ENCODE measurements around the gene DNM3.

Gene DNM3

GRCh38 chr1:171835891-171836290 lies 5.4 kb upstream of the DNM3 start:
- ATAC-seq, result no peak
- no peak for TF ChIP-seq RARB (CRISPR knock-in tag; IDR thresholded peaks at IDR 0.05)
- no peak for TF ChIP-seq ZC3H10 (CRISPR knock-in tag; IDR thresholded peaks at IDR 0.05)
- no peak for TF ChIP-seq ZNF70 (CRISPR knock-in tag; IDR thresholded peaks at IDR 0.05)
- TF ChIP-seq PPARA (CRISPR knock-in tag; IDR thresholded peaks at IDR 0.05; ENCODE audit: borderline replicate concordance), result no peak
- no peak for TF ChIP-seq ISL1 (CRISPR knock-in tag; IDR thresholded peaks at IDR 0.05)
- TF ChIP-seq ZNF565 (CRISPR knock-in tag; conservative IDR thresholded peaks at IDR 0.05; ENCODE audit: low read depth), result no peak
- no peak for TF ChIP-seq ZFP3 (CRISPR knock-in tag; IDR thresholded peaks at IDR 0.05)
- TF ChIP-seq ZFP30 (CRISPR knock-in tag; IDR thresholded peaks at IDR 0.05), result no peak
- TF ChIP-seq OSR1 (CRISPR knock-in tag; IDR thresholded peaks at IDR 0.05), result no peak
- TF ChIP-seq PATZ1 (CRISPR knock-in tag; IDR thresholded peaks at IDR 0.05; ENCODE audit: borderline replicate concordance), result no peak
- TF ChIP-seq BACH2 (CRISPR knock-in tag; IDR thresholded peaks at IDR 0.05; ENCODE audit: borderline replicate concordance), result no peak

- ATAC-seq, result peak; percentile 13
- TF ChIP-seq BACH2 (CRISPR knock-in tag; IDR thresholded peaks at IDR 0.05; ENCODE audit: borderline replicate concordance) (no peak), TSHZ2 (CRISPR knock-in tag; IDR thresholded peaks at IDR 0.05) (no peak), PPARA (CRISPR knock-in tag; IDR thresholded peaks at IDR 0.05; ENCODE audit: borderline replicate concordance) (no peak), PATZ1 (CRISPR knock-in tag; IDR thresholded peaks at IDR 0.05; ENCODE audit: borderline replicate concordance) (no peak), CSDC2 (CRISPR knock-in tag; IDR thresholded peaks at IDR 0.05) (no peak), ESRRG (CRISPR knock-in tag; IDR thresholded peaks at IDR 0.05) (no peak), SNAI2 (CRISPR knock-in tag; IDR thresholded peaks at IDR 0.05) (no peak), ZFP30 (CRISPR knock-in tag; IDR thresholded peaks at IDR 0.05) (no peak), ZNF565 (CRISPR knock-in tag; conservative IDR thresholded peaks at IDR 0.05; ENCODE audit: low read depth) (no peak), ZNF8 (CRISPR knock-in tag; IDR thresholded peaks at IDR 0.05) (no peak), CSRNP3 (CRISPR knock-in tag; IDR thresholded peaks at IDR 0.05) (no peak)
Observed at GRCh38 chr1:171841931-171842761, 848 bp downstream of the DNM3 start.

GRCh38 chr1:171844381-171844780 lies 3.1 kb downstream of the DNM3 start:
- ATAC-seq, result no peak
- TF ChIP-seq OSR1 (CRISPR knock-in tag; IDR thresholded peaks at IDR 0.05) (no peak), RARB (CRISPR knock-in tag; IDR thresholded peaks at IDR 0.05) (no peak), ZFP30 (CRISPR knock-in tag; IDR thresholded peaks at IDR 0.05) (no peak), TCF4 (CRISPR knock-in tag; IDR thresholded peaks at IDR 0.05; ENCODE audit: borderline replicate concordance) (no peak), CSDC2 (CRISPR knock-in tag; IDR thresholded peaks at IDR 0.05) (no peak), ZNF565 (CRISPR knock-in tag; conservative IDR thresholded peaks at IDR 0.05; ENCODE audit: low read depth) (no peak)

GRCh38 chr1:171845998-171846397 lies 4.7 kb downstream of the DNM3 start:
- ATAC-seq, result no peak
- TF ChIP-seq ZNF8 (CRISPR knock-in tag; IDR thresholded peaks at IDR 0.05), result no peak
- TF ChIP-seq TOX (CRISPR knock-in tag; IDR thresholded peaks at IDR 0.05; ENCODE audit: borderline replicate concordance), result no peak
- no peak for TF ChIP-seq ZNF70 (CRISPR knock-in tag; IDR thresholded peaks at IDR 0.05)
- no peak for TF ChIP-seq PPARA (CRISPR knock-in tag; IDR thresholded peaks at IDR 0.05; ENCODE audit: borderline replicate concordance)
- TF ChIP-seq GLIS3 (CRISPR knock-in tag; IDR thresholded peaks at IDR 0.05), result no peak
- TF ChIP-seq POU6F1 (CRISPR knock-in tag; IDR thresholded peaks at IDR 0.05; ENCODE audit: borderline replicate concordance, low read depth), result no peak
- TF ChIP-seq SNAI2 (CRISPR knock-in tag; IDR thresholded peaks at IDR 0.05), result no peak
- TF ChIP-seq ESRRG (CRISPR knock-in tag; IDR thresholded peaks at IDR 0.05), result no peak
- TF ChIP-seq ZFP30 (CRISPR knock-in tag; IDR thresholded peaks at IDR 0.05), result no peak
- TF ChIP-seq ISL1 (CRISPR knock-in tag; IDR thresholded peaks at IDR 0.05), result no peak
- TF ChIP-seq ZC3H10 (CRISPR knock-in tag; IDR thresholded peaks at IDR 0.05), result no peak
- no peak for TF ChIP-seq RARB (CRISPR knock-in tag; IDR thresholded peaks at IDR 0.05)
- TF ChIP-seq ZNF565 (CRISPR knock-in tag; conservative IDR thresholded peaks at IDR 0.05; ENCODE audit: low read depth), result no peak
- TF ChIP-seq CSRNP3 (CRISPR knock-in tag; IDR thresholded peaks at IDR 0.05), result no peak

Data from SK-N-SH treated with all-trans-retinoic acid at 6 μM for 48 hours (cell line).